GM19455 (cell line): Measurements from ENCODE around the gene ATF7.

ENCODE experiments used
- ATAC-seq: cut with Tn5 transposase; IDR thresholded peaks from one replicate; pipeline ENCODE4 v1.9.1; 2021; ENCODE audit not compliant: unreplicated experiment

Gene ATF7

DNA sequence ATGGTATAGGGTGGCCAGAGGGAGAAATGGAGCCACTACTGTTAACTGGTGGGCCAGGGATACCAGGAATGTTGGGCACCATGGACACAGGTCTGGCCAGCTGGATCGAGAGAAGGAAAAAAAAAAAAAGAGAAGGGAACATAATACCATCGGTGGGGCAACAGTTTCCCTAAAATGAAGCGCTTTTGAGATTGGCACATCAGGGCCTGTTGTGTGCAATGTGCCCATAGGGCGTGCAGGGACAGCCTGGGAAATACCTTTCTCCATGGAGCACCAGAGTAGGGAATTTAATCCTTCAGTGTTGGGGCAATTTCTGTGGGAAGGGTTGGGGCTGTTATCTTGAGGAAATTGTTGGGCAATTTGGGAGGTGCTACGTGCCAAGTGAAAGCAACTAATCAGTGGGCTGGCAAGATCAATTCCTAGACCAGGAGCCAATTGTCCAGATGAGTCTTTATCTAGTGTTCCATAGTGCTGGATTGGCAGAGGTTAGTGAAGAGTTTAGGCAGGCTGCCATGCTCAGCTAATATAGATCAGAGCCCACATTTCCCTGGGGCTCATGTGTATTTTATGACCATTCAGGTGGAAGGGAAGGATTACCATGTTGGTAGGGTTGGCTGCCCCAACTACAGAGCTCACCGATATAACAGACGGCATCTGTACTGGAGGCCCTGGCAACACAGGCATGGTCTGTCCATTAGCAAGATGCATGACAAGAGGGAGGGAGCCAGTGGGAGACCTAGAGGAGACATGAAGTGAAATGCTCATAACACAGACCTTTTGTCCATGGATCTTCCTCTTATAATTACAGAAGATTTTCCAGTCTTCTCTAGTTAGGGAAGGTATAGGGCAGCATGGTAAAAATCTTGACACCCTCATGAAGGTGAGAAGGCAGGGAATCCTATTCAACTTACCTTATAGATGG is 93.4 kb downstream of the ATF7 start:
- no peak for ATAC-seq

GRCh38 chr12:53532021-53532420 is 94.2 kb downstream of the ATF7 start:
- ATAC-seq: no peak

- ATAC-seq: no peak
These were observed 95.3 kb downstream of the ATF7 start for GRCh38 chr12:53530920-53531319.

- ATAC-seq: no peak
These were observed 96.1 kb downstream of the ATF7 start for GRCh38 chr12:53530061-53530460.

DNA sequence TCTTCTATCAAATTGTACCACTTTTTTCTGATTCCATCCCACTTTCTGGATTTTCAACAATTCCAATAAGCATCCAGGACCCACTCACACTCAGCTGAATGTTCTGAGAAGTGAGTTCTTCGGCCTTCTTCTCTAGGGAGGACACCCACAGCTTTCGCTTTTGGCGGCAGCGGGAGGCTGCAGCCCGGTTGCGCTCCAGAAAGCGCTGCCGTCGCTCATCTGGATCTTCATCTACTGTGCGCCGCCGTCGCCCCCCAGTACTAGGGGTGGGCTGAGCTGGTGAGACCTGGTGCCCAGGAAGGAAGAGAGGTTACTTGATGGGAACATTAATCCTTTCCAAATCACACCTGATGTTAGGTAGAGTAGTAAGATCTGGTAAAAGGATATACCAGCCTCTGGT is 101.7 kb downstream of the ATF7 start:
- ATAC-seq: no peak

DNA sequence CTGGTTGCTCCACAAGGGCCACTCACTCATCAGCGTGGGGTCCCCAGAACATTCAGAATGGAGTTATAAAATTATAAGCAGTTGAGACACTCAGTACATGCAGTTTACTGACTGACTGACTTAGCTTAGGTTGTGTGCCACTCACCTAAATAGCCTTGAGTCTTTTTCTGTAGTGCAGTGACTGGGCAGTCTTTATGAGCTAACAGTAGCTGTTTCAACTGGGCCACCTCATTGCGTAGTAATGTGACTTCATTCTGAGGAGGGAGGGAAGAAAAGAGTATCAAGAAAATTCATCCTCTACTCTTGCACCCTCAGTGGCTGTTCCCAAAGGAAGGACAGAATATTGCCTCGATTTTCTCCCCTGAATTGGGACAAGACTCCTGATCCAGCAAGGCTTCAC is 103.1 kb downstream of the ATF7 start:
- no peak for ATAC-seq

DNA sequence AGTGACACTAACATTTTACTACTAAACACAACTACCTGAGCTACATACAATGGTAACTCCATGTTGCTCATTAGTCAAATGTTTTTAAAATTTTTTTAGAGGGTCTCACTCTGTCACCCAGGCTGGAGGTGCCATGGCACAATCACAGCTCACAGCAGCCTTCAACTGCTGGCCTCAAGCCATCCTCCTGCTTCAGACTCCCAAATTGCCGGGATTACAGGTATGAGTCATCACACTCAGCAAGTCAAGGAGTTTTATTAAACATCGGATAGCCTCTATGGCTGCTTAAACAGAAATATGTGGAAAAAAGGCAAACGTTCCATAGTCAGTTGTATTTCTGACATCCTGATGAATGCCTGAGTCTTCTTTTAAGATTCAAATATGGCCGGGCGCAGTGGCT is 107.8 kb downstream of the ATF7 start:
- no peak for ATAC-seq

DNA sequence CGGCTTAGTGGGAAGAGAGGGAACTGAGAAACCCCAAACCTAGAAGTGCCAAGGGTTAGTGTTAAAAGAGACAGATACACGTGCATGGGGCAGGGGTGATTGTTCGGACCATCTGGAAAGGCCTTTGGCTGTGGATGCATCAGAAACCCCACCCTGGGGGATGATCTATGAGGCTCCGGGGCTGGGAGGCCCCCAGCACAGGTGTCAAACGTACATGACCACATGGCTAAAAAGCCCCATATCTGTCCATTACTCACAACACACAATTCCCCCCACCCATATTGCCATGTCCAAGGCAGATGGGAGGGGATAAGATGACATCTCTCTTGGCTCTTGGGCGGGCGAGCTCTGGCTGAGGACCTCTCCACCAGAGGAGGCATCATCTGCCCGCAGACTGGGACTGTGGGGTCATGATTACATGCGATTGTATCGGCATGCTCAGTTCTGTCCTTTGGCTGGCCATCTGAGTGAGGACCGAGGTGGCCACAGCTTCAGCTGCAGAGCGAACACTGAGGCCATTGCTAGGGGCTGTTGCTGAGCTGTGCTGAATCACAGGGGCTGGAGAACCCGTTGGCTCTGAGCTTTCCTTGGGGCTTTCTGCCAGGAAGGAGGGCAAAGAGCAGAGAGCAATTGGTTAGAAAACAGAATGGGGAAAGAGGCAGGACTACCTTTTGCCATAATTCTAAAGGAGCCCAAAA is 109.3 kb downstream of the ATF7 start:
- ATAC-seq: no peak

DNA sequence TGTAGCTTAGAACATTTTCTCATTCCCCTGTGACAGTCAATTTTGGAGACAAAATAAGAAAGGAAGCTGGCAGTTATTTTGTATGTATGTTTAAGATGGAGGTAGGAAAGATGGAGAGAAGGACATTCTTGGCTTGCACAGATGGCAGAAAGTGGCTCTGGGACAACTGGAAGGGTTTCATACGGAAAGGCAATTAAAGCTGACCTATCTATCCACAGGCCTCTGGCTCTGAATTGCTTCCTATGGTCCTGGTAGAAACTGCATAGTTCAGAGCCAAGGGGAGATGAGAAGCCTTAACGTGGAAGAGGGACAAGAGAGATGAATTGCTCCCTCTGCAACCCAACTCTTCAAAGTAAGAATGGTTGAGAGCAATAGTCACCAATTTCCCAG is 110.9 kb downstream of the ATF7 start:
- no peak for ATAC-seq

- no peak for ATAC-seq
These were observed 111.4 kb downstream of the ATF7 start for GRCh38 chr12:53514628-53515290.

- no peak for ATAC-seq
These were observed 112.3 kb downstream of the ATF7 start for GRCh38 chr12:53513712-53514410.

- no peak for ATAC-seq
These were observed 115.9 kb downstream of the ATF7 start for GRCh38 chr12:53510181-53510812.

DNA sequence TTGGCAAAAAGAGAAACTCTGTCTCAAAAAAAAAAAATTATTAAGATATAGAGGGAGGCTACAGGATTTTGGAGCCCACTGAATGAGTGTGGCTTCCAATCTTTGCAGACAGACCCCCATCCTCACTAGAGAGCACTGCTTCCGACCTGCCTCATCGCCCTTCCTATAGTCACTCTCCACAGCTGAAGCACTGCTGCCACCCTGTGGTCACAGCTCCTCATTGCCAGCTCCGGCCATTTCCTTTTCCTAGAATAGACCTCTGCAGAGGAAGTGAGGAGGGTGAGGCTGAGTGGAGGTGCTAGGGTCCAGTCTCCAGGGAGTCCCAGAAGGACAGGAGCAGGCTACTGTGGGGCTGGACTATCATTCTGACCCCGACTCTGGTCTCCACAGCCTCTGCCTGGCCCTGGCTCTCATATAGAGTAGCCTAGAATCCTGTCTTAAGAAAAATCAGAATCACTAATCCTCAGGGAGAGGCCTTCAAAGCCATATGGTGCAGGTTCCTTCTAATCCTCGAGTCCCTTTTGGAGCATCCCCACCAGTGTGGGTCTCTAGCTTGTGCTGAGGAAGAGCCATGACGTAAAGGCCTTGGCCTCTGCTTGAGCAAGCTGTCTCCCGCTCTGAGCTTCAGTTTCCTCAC is 117.5 kb downstream of the ATF7 start:
- peak; percentile 95 for ATAC-seq

DNA sequence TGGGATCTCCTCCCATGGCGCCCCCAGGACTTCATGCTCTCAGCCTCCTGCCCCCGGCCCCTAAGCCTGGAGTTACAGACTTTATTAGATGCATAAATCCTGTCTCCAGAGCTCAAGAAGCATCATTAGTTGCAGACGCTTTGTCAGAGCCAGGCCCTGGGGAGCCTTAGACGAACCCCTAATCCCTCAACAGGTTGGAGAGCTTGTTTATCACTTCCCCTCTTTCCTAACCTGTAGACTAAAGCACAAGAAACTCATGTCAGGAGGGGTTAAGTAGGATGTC is 118.6 kb downstream of the ATF7 start:
- no peak for ATAC-seq

- ATAC-seq: no peak
These were observed 119.1 kb downstream of the ATF7 start, which contains the start of gene NPFF for GRCh38 chr12:53506881-53507602. NPFF (minus strand) TSS chr12:53507484; CDS start chr12:53507474, 10 bp downstream.

- no peak for ATAC-seq
These were observed 119.8 kb downstream of the ATF7 start for GRCh38 chr12:53506450-53506785.

- no peak for ATAC-seq
These were observed 120.4 kb downstream of the ATF7 start for GRCh38 chr12:53505555-53506449.

- no peak for ATAC-seq
These were observed 121.1 kb downstream of the ATF7 start for GRCh38 chr12:53505086-53505485.
